Body of pancreas (tissue), 4 donors: ENCODE data around the gene EIF5B. TPM values are rescaled to one million over a fixed set of nuclear protein-coding genes. Genes with fewer than 3 reads are reported as not detected.

Experiments used
- ATAC-seq: fragments of 150-250 bp; one replicate; pipeline ENCODE4 v1.9.1; 2016
- DNase-seq, 4 donors: peaks; one replicate each; pipeline ENCODE4 v3.0.0-alpha.2; 2019
- H3K27ac ChIP-seq, 4 donors: fragments of 200-600 bp; sonication (generic); 1 replicate in 3 of 4; 2 replicates in 1 of 4; pipeline versions ENCODE4 v1.5.1 to v1.6.1; 2016 to 2019; ENCODE audit warnings: mild to moderate bottlenecking in 1 of 4, mixed read lengths in 1 of 4, moderate library complexity in 1 of 4
- H3K27me3 ChIP-seq, 2 donors: fragments of 200-600 bp; sonication (generic); one replicate each; pipeline ENCODE4 v1.6.0; 2016; ENCODE audit warnings: mild to moderate bottlenecking in 1 of 2
- H3K36me3 ChIP-seq, 2 donors: fragments of 200-600 bp; sonication (generic); replicated peaks in 1 of 2; 2 replicates each; pipeline ENCODE4 v1.5.1; 2016; ENCODE audit warnings: low read depth in 2 of 2; ENCODE audit not compliant: insufficient read depth in 1 of 2
- H3K4me1 ChIP-seq: fragments of 200-600 bp; sonication (generic); one replicate; pipeline ENCODE4 v1.6.0; 2016
- H3K4me3 ChIP-seq, 2 donors: fragments of 200-600 bp; sonication (generic); 1 replicate in 1 of 2; 2 replicates in 1 of 2; pipeline ENCODE4 v1.5.1; 2016 to 2019
- H3K9me3 ChIP-seq, 3 donors: fragments of 200-600 bp; sonication (generic); 1 replicate in 2 of 3; 2 replicates in 1 of 3; pipeline ENCODE4 v1.5.1; 2016
- POLR2A ChIP-seq, 3 donors: fragments of 450-650 bp; IDR thresholded peaks; one replicate each; pipeline ENCODE4 v1.6.1; 2016; ENCODE audit warnings: antibody characterized with exemption in 3 of 3, mild to moderate bottlenecking in 2 of 3
- WGBS, 2 donors: methylation state at CpG; one replicate each; pipeline ENCODE4 v1.1.5; 2017; 5-methylcytosine and 5-hydroxymethylcytosine counted together
- intact Hi-C: fragments of 100-400 bp; cut with DNase I; formaldehyde crosslinking; loops from one replicate; pipeline ENCODE4 v1.15.1; 2023
- total RNA-seq, 2 donors: library from RNA; depleted of rRNA; stranded (reverse); fragments of >200 nt; gene quantifications; one replicate each; pipeline ENCODE4 v1.1.0, GENCODE V29; 2016
- TF ChIP-seq, protein P1 (sequence below), 7 experiments: fragments of 450-650 bp in 4 of 7; fragments of 200-600 bp in 3 of 7; sonication (generic) in 3 of 7; IDR thresholded peaks; one replicate each; pipeline ENCODE4 v1.5.1; 2016 to 2019; ENCODE audit warnings: antibody characterized with exemption in 7 of 7

Gene EIF5B
- total RNA-seq, 2 donors from 2014 or later: 26.7 to 31.0 TPM

GRCh38 chr2:99395589-99396130 is 58.5 kb downstream of the EIF5B start:
- H3K27me3 ChIP-seq: no peaks in the 10 kb centered on the region
- H3K27ac ChIP-seq: no peak overlapping the region
- 81 to 84% methylated on average over 3 of the region's 3 CpGs for WGBS, 2 donors
- H3K9me3 ChIP-seq: no peaks in the 10 kb centered on the region
- intact Hi-C loops: no loop called here
- H3K36me3 ChIP-seq: peaks cover 0 to 46% of the 10 kb centered on the region in 2 donors
- ATAC-seq (no peak), DNase-seq (no peak)
- TF ChIP-seq, protein P1, sequence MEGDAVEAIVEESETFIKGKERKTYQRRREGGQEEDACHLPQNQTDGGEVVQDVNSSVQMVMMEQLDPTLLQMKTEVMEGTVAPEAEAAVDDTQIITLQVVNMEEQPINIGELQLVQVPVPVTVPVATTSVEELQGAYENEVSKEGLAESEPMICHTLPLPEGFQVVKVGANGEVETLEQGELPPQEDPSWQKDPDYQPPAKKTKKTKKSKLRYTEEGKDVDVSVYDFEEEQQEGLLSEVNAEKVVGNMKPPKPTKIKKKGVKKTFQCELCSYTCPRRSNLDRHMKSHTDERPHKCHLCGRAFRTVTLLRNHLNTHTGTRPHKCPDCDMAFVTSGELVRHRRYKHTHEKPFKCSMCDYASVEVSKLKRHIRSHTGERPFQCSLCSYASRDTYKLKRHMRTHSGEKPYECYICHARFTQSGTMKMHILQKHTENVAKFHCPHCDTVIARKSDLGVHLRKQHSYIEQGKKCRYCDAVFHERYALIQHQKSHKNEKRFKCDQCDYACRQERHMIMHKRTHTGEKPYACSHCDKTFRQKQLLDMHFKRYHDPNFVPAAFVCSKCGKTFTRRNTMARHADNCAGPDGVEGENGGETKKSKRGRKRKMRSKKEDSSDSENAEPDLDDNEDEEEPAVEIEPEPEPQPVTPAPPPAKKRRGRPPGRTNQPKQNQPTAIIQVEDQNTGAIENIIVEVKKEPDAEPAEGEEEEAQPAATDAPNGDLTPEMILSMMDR (IDR thresholded peaks at IDR 0.05): no peak
- no peak for TF ChIP-seq POLR2A (IDR thresholded peaks at IDR 0.05)
- no peak overlapping the region for H3K4me3 ChIP-seq
- peaks cover 5% of the 10 kb centered on the region for H3K4me1 ChIP-seq

DNA sequence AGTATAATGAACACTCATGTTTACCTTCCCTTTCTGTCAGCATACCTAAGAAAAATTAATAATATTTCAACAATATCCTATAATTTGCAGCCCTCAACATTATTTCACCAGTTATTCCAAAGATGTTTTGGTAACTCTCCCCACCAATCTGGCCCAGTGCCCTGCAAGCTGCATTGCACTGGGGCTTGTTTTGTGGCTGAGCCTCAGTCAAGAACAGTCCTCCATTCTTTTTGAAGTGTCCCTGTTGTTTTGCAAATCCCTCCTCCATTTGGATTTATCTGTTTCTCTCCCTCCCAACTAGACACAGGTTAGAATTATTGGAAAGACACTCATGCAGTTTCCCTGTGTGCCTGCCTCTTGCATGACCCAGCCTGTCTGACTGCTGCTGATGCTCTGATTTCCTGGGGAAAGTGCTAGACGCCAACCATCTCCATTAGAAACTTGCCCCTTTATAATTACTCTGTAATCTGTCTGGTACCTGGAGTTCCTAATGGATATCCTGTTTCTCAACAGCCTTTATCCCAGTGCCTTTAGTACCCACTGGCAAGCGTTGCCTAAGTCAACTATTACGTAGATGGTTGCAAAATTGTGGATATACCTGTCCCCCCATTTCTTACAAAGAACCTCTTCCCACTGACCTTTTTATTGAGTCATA is 60.2 kb downstream of the EIF5B start:
- TF ChIP-seq POLR2A (IDR thresholded peaks at IDR 0.05): no peak
- TF ChIP-seq, protein P1 (IDR thresholded peaks at IDR 0.05): no peak
- intact Hi-C loops: no loop called here
- Histone ChIP-seq H3K36me3 (peaks cover 0 to 47% of the 10 kb centered on the region in 2 donors), H3K4me1 (peaks cover 5% of the 10 kb centered on the region), H3K27ac (no peak overlapping the region), H3K27me3 (no peaks in the 10 kb centered on the region), H3K4me3 (no peak overlapping the region), H3K9me3 (no peaks in the 10 kb centered on the region)
- WGBS, 2 donors: 88 to 90% methylated on average over 3 of the region's 3 CpGs
- DNase-seq (no peak), ATAC-seq (no peak)

- peaks cover 0 to 47% of the 10 kb centered on the region in 2 donors for H3K36me3 ChIP-seq
- ATAC-seq (no peak), DNase-seq (no peak)
- H3K4me3 ChIP-seq: no peak overlapping the region
- intact Hi-C loops: no loop called here
- H3K4me1 ChIP-seq: peaks cover 4% of the 10 kb centered on the region
- no peaks in the 10 kb centered on the region for H3K27me3 ChIP-seq
- H3K9me3 ChIP-seq: no peaks in the 10 kb centered on the region
- TF ChIP-seq POLR2A (IDR thresholded peaks at IDR 0.05): no peak
- TF ChIP-seq, protein P1 (IDR thresholded peaks at IDR 0.05): no peak
- no peak overlapping the region for H3K27ac ChIP-seq
- 90 to 91% methylated on average over 5 of the region's 5 CpGs for WGBS, 2 donors
Measured at GRCh38 chr2:99398303-99398702, 61.1 kb downstream of the EIF5B start.

- Histone ChIP-seq H3K9me3 (no peaks in the 10 kb centered on the region), H3K4me1 (no peaks in the 10 kb centered on the region), H3K27ac (no peak overlapping the region), H3K4me3 (no peak overlapping the region), H3K36me3 (peaks cover 0 to 47% of the 10 kb centered on the region in 2 donors), H3K27me3 (no peaks in the 10 kb centered on the region)
- ATAC-seq (no peak), DNase-seq (no peak)
- TF ChIP-seq POLR2A (IDR thresholded peaks at IDR 0.05): no peak
- TF ChIP-seq, protein P1 (IDR thresholded peaks at IDR 0.05): no peak
- WGBS, 2 donors: 63 to 72% methylated on average over 5 of the region's 5 CpGs
- intact Hi-C loops: no loop called here
Measured at GRCh38 chr2:99399063-99399462, 61.9 kb downstream of the EIF5B start.

DNA sequence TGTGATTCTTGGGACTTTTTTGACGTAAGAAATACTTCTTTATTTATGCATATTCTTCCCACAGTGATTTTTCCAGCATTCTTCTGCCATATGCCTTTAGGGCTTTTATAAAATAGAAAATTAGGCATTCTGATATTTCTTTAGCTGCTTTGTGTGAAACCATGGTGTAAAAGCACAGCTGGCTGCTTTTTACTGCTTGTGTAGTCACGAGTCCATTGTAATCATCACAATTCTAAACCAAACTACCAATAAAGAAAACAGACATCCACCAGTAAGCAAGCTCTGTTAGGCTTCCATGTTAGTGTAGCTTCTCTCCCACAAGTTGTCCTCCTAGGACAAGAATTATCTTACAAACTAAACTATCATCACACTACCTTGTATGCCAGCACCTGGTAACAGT is 62.6 kb downstream of the EIF5B start:
- TF ChIP-seq, protein P1 (IDR thresholded peaks at IDR 0.05): no peak
- TF ChIP-seq POLR2A (IDR thresholded peaks at IDR 0.05): no peak
- 87 to 97% methylated on average over 2 of the region's 2 CpGs for WGBS, 2 donors

More for the DNA sequence above, 62.6 kb downstream of the EIF5B start:
- H3K27me3 ChIP-seq: no peaks in the 10 kb centered on the region
- peaks cover 0 to 41% of the 10 kb centered on the region in 2 donors for H3K36me3 ChIP-seq
- H3K9me3 ChIP-seq: no peaks in the 10 kb centered on the region
- ATAC-seq (no peak), DNase-seq (no peak)
- no peak overlapping the region for H3K4me3 ChIP-seq
- no peak overlapping the region for H3K27ac ChIP-seq
- H3K4me1 ChIP-seq: peaks cover 3% of the 10 kb centered on the region
- intact Hi-C loops: no loop called here
